ENCODE data around the gene GJB3.
A peak's percentile ranks its signal among the peaks of the same experiment; 100 is the strongest.

GJB3 gene

DNA sequence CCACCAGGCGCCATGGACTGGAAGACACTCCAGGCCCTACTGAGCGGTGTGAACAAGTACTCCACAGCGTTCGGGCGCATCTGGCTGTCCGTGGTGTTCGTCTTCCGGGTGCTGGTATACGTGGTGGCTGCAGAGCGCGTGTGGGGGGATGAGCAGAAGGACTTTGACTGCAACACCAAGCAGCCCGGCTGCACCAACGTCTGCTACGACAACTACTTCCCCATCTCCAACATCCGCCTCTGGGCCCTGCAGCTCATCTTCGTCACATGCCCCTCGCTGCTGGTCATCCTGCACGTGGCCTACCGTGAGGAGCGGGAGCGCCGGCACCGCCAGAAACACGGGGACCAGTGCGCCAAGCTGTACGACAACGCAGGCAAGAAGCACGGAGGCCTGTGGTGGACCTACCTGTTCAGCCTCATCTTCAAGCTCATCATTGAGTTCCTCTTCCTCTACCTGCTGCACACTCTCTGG is 3.8 kb downstream of the GJB3 start:
- TF ChIP-seq, protein P1, sequence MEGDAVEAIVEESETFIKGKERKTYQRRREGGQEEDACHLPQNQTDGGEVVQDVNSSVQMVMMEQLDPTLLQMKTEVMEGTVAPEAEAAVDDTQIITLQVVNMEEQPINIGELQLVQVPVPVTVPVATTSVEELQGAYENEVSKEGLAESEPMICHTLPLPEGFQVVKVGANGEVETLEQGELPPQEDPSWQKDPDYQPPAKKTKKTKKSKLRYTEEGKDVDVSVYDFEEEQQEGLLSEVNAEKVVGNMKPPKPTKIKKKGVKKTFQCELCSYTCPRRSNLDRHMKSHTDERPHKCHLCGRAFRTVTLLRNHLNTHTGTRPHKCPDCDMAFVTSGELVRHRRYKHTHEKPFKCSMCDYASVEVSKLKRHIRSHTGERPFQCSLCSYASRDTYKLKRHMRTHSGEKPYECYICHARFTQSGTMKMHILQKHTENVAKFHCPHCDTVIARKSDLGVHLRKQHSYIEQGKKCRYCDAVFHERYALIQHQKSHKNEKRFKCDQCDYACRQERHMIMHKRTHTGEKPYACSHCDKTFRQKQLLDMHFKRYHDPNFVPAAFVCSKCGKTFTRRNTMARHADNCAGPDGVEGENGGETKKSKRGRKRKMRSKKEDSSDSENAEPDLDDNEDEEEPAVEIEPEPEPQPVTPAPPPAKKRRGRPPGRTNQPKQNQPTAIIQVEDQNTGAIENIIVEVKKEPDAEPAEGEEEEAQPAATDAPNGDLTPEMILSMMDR (IDR thresholded peaks at IDR 0.05; ENCODE audit: low read depth, low read length), result no peak
- no peaks in the 10 kb centered on the region for H3K9me3 ChIP-seq (ENCODE audit: severe bottlenecking)
- no peak for DNase-seq
- H3K27me3 ChIP-seq (ENCODE audit: insufficient read depth, low read depth, severe bottlenecking), result peaks cover 53% of the 10 kb centered on the region
- no peak overlapping the region for H3K27ac ChIP-seq
- no peaks in the 10 kb centered on the region for H3K36me3 ChIP-seq
- H3K4me3 ChIP-seq (ENCODE audit: low read depth, low read length), result no peak overlapping the region

DNA sequence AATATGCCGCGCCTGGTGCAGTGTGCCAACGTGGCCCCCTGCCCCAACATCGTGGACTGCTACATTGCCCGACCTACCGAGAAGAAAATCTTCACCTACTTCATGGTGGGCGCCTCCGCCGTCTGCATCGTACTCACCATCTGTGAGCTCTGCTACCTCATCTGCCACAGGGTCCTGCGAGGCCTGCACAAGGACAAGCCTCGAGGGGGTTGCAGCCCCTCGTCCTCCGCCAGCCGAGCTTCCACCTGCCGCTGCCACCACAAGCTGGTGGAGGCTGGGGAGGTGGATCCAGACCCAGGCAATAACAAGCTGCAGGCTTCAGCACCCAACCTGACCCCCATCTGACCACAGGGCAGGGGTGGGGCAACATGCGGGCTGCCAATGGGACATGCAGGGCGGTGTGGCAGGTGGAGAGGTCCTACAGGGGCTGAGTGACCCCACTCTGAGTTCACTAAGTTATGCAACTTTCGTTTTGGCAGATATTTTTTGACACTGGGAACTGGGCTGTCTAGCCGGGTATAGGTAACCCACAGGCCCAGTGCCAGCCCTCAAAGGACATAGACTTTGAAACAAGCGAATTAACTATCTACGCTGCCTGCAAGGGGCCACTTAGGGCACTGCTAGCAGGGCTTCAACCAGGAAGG is 4.3 kb downstream of the GJB3 start:
- Histone ChIP-seq H3K4me3 (ENCODE audit: low read depth, low read length) (no peak overlapping the region), H3K36me3 (no peaks in the 10 kb centered on the region), H3K27me3 (ENCODE audit: insufficient read depth, low read depth, severe bottlenecking) (peaks cover 49% of the 10 kb centered on the region), H3K9me3 (ENCODE audit: severe bottlenecking) (no peaks in the 10 kb centered on the region), H3K27ac (no peak overlapping the region)
- DNase-seq, result no peak
- TF ChIP-seq, protein P1 (IDR thresholded peaks at IDR 0.05; ENCODE audit: low read depth, low read length), result no peak

DNA sequence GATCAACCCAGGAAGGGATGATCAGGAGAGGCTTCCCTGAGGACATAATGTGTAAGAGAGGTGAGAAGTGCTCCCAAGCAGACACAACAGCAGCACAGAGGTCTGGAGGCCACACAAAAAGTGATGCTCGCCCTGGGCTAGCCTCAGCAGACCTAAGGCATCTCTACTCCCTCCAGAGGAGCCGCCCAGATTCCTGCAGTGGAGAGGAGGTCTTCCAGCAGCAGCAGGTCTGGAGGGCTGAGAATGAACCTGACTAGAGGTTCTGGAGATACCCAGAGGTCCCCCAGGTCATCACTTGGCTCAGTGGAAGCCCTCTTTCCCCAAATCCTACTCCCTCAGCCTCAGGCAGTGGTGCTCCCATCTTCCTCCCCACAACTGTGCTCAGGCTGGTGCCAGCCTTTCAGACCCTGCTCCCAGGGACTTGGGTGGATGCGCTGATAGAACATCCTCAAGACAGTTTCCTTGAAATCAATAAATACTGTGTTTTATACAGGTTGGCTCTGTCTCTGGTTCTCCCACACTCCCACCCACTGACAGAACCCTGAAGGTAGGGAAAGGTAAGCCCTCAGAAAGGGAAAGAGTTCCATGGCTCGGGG is 5.0 kb downstream of the GJB3 start:
- DNase-seq, result no peak
- no peaks in the 10 kb centered on the region for H3K36me3 ChIP-seq
- no peak overlapping the region for H3K4me3 ChIP-seq (ENCODE audit: low read depth, low read length)
- H3K9me3 ChIP-seq (ENCODE audit: severe bottlenecking), result no peaks in the 10 kb centered on the region
- TF ChIP-seq, protein P1 (IDR thresholded peaks at IDR 0.05; ENCODE audit: low read depth, low read length), result no peak
- no peak overlapping the region for H3K27ac ChIP-seq
- H3K27me3 ChIP-seq (ENCODE audit: insufficient read depth, low read depth, severe bottlenecking), result peaks cover 46% of the 10 kb centered on the region

DNA sequence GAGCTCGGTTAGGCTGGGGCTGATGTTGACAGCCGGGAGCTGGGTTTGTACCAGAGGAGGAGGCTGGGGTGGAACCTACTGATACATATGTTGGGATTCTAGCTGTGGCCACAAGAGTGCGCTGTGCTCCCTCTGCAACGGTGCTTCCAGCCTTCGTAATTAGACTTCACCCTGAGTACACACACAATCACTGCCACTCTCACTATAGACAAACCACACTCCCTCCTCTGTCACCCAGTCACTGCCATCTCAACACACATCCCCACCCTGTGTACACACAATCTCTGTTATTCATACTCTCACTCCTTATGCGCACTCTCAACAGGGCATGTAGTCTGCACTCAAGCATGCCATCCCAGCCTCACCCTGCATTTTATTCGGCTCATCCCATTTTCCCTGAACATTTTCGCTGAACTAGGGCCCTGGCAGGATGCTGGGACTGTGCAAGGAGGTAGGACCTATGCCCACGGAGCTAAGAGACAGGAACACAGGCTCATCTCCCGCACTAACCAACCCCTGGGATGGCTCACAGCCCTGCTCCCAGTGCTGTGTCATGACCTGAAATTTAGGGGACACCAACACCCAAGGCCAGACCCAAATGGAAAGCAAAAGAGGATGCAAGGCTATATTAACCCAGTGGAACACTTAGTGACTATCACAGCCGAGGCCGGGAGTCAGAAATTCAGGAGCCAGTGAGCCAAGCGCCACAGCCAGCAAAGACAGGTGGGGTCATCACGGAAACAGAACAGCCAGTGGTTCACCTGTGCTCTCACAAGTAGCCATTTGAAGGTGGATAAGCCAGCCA is 5.7 kb downstream of the GJB3 start:
- no peak overlapping the region for H3K27ac ChIP-seq
- peak; percentile 68 for DNase-seq
- H3K4me3 ChIP-seq (ENCODE audit: low read depth, low read length), result no peak overlapping the region
- TF ChIP-seq, protein P1 (IDR thresholded peaks at IDR 0.05; ENCODE audit: low read depth, low read length), result peak; percentile 94
- H3K36me3 ChIP-seq, result no peaks in the 10 kb centered on the region
- no peaks in the 10 kb centered on the region for H3K9me3 ChIP-seq (ENCODE audit: severe bottlenecking)
- peaks cover 42% of the 10 kb centered on the region for H3K27me3 ChIP-seq (ENCODE audit: insufficient read depth, low read depth, severe bottlenecking)

DNA sequence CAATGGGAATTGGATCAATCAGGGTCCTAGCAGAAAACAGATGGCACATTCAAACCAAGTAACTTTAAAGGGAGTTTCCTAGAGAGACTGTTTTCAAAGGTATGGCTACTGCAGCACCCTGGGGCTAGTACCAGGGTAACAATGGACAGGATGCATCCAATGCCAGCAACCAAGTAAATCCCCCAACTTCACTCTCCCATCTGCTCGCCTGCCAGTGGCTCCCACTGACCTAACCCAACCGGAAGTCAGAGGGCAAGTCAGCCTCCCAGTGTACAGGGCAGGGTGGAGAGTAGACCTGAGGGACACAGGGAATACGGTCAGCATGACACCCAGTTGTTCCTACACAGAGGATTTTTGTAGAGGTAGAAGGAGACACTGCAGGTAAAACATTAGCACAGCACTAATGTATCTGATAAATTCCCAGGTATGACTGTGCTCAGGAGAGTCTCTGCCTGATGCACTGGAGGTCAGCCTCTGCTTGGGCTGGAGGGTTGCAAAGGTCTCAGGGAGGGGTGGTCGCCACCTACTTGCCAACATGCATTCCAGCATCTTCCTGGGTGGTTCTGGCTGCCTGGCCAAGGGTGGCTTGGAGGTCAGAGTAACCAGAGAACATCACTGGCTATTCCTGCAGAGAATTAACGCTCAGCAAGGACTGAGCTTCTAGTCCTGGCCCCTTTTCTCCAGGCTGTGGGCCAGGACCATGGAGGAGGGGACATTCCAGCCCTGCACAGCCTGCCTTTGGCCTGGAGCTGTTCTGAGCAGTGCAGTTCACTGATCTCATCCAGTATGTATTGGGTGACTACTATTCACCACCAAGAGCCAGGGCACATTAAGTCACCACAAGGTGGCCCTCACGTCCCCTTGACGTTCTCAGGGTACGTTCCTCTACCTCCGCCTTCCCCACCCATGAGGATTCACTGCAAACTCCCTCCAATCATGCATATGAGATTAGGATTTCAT is 6.7 kb downstream of the GJB3 start:
- DNase-seq, result peak; percentile 50
- H3K4me3 ChIP-seq (ENCODE audit: low read depth, low read length), result no peak overlapping the region

More for the DNA sequence above, 6.7 kb downstream of the GJB3 start:
- H3K27me3 ChIP-seq (ENCODE audit: insufficient read depth, low read depth, severe bottlenecking), result peaks cover 41% of the 10 kb centered on the region
- TF ChIP-seq, protein P1 (IDR thresholded peaks at IDR 0.05; ENCODE audit: low read depth, low read length), result peak; percentile 75
- no peak overlapping the region for H3K27ac ChIP-seq
- no peaks in the 10 kb centered on the region for H3K9me3 ChIP-seq (ENCODE audit: severe bottlenecking)
- H3K36me3 ChIP-seq, result no peaks in the 10 kb centered on the region
